ENCODE results near the gene KRTAP10-4. TPM values are rescaled to one million over a fixed set of nuclear protein-coding genes. Genes with fewer than 3 reads are reported as not detected.

The KRTAP10-4 gene
- total and polyA plus RNA-seq, 2 donors (not counting 3 experiments of a cell fraction or from before 2014, with no cell fraction given) = not detected

- CTCF ChIA-PET = no interaction called here
Measured at GRCh38 chr21:44613386-44614155, 40.0 kb downstream of the KRTAP10-4 start.

More at GRCh38 chr21:44613386-44614155, 40.0 kb downstream of the KRTAP10-4 start:
- Histone ChIP-seq H3K9ac (replicated peaks; ENCODE audit: extremely low read depth, insufficient read depth, low read length) (no peak overlapping the region), H3K27ac (ENCODE audit: insufficient read depth, low read depth, low read length) (no peak overlapping the region), H3K4me3 (replicated peaks in 1 of 3; ENCODE audit: insufficient read depth in 1 of 3, low read depth in 1 of 3, low read length in 3 of 3) (no peak overlapping the region), H4K20me1 (replicated peaks; ENCODE audit: control insufficient read depth, extremely low read depth, insufficient read depth, low read length) (no peaks in the 10 kb centered on the region), H3K27me3 (ENCODE audit: control insufficient read depth in 2 of 2, insufficient read depth in 2 of 2, low read length in 2 of 2) (no peaks in the 10 kb centered on the region), H3K79me2 (ENCODE audit: control insufficient read depth, insufficient read depth, low read length) (no peaks in the 10 kb centered on the region), H3K4me1 (ENCODE audit: control insufficient read depth, extremely low read depth, insufficient read depth, low read length) (no peaks in the 10 kb centered on the region), H3K9me1 (replicated peaks; ENCODE audit: control insufficient read depth, extremely low read depth, insufficient read depth, low read length) (no peaks in the 10 kb centered on the region), H3K9me3 (replicated peaks; ENCODE audit: control insufficient read depth, insufficient read depth, low read length) (peaks cover 5% of the 10 kb centered on the region), H2AFZ (ENCODE audit: low read depth, low read length) (no peak overlapping the region), H3K4me2 (ENCODE audit: insufficient read depth, low read length) (no peak overlapping the region), H3K36me3 (ENCODE audit: control insufficient read depth in 2 of 2, extremely low read depth in 1 of 2, insufficient read depth in 2 of 2, low read length in 2 of 2) (no peaks in the 10 kb centered on the region)
- DNase-seq (ENCODE audit: low read depth, low spot score) (no peak), FAIRE-seq (no peak)
- no TSS peak for BruUV-seq (replicated peaks)
- no peak for TF ChIP-seq JUN (IDR thresholded peaks at IDR 0.05; ENCODE audit: borderline replicate concordance, insufficient read depth, insufficient read length, low read depth)
- TF ChIP-seq MYC (IDR thresholded peaks at IDR 0.05; ENCODE audit: low read depth, low read length) = no peak
- TF ChIP-seq CTCF (IDR thresholded peaks at IDR 0.05; ENCODE audit: extremely low read depth in 1 of 2, insufficient read depth in 1 of 2, low read depth in 1 of 2, low read length in 2 of 2) = no peak
- no peak for TF ChIP-seq POLR2A (IDR thresholded peaks at IDR 0.05; ENCODE audit: low read depth, low read length)
- TF ChIP-seq FOS (IDR thresholded peaks at IDR 0.05; ENCODE audit: borderline replicate concordance, insufficient read depth, low read length) = no peak
- TF ChIP-seq MAX (IDR thresholded peaks at IDR 0.05; ENCODE audit: insufficient read depth, insufficient read length) = no peak
- no peak for TF ChIP-seq GATA2 (IDR thresholded peaks at IDR 0.05; ENCODE audit: insufficient read depth, insufficient read length, low read depth, low read length)
- TF ChIP-seq EZH2 (IDR thresholded peaks at IDR 0.05; ENCODE audit: borderline replicate concordance, low read depth, low read length, severe bottlenecking) = no peak
- TF ChIP-seq POLR2AphosphoS5 (IDR thresholded peaks at IDR 0.05; ENCODE audit: insufficient read depth, low read depth, low read length) = no peak
- intact Hi-C loops (cut with micrococcal nuclease) (no loop called here), dilution Hi-C loops (cut with MboI; ENCODE audit: extremely low pct_ligation_motif_present, low sequenced_read_pairs) (no loop called here)
- POLR2A ChIA-PET = no interaction called here

Measured in endothelial cell of umbilical vein (primary cell).